Measurements from ENCODE around the gene ELOVL1. TPM values are rescaled to one million over a fixed set of nuclear protein-coding genes. Genes with fewer than 3 reads are reported as not detected.
"Not testable (repeated sequence)": the region's sequence is repeated elsewhere in the genome, so short reads cannot be mapped to it uniquely, and the experiment has no call there.

The ELOVL1 gene
- total and polyA plus RNA-seq, 2 donors, result 26.1 to 44.8 TPM

- no peaks in the 10 kb centered on the region for H3K9me3 ChIP-seq (ENCODE audit: control insufficient read depth in 2 of 2, insufficient read depth in 1 of 2, low read length in 1 of 2)
- H3K4me3 ChIP-seq (ENCODE audit: low read length in 2 of 2), result no peak overlapping the region
- peaks cover 49 to 53% of the 10 kb centered on the region in 2 donors for H3K36me3 ChIP-seq (ENCODE audit: control insufficient read depth in 2 of 2, insufficient read depth in 2 of 2, low read length in 1 of 2)
- DNase-seq (ENCODE audit: low read depth in 6 of 9, low spot score in 9 of 9), result no peak
- no peak overlapping the region for H3K27ac ChIP-seq (ENCODE audit: low read depth in 1 of 2, low read length in 1 of 2)
- WGBS, result 100% methylated on average over 6 of the region's 6 CpGs
- H3K4me1 ChIP-seq (ENCODE audit: control insufficient read depth in 2 of 2, insufficient read depth in 2 of 2, low read length in 2 of 2), result no peaks in the 10 kb centered on the region
- H3K27me3 ChIP-seq (ENCODE audit: control insufficient read depth in 2 of 2, insufficient read depth in 1 of 2, low read length in 1 of 2), result no peaks in the 10 kb centered on the region
Observed at GRCh38 chr1:43404353-43404752, 36.5 kb upstream of the ELOVL1 start.

GRCh38 chr1:43402089-43402865 lies 34.5 kb upstream of the ELOVL1 start:
- H3K9me3 ChIP-seq (ENCODE audit: control insufficient read depth in 2 of 2, insufficient read depth in 1 of 2, low read length in 1 of 2), result no peaks in the 10 kb centered on the region
- peaks cover 38% of the 10 kb centered on the region in 2 donors for H3K36me3 ChIP-seq (ENCODE audit: control insufficient read depth in 2 of 2, insufficient read depth in 2 of 2, low read length in 1 of 2)
- no peak for DNase-seq (ENCODE audit: low read depth in 6 of 9, low spot score in 9 of 9)
- no peak overlapping the region for H3K27ac ChIP-seq (ENCODE audit: low read depth in 1 of 2, low read length in 1 of 2)
- H3K4me3 ChIP-seq (ENCODE audit: low read length in 2 of 2), result no peak overlapping the region
- no peaks in the 10 kb centered on the region for H3K4me1 ChIP-seq (ENCODE audit: control insufficient read depth in 2 of 2, insufficient read depth in 2 of 2, low read length in 2 of 2)
- 91% methylated on average over 6 of the region's 6 CpGs for WGBS
- no peaks in the 10 kb centered on the region for H3K27me3 ChIP-seq (ENCODE audit: control insufficient read depth in 2 of 2, insufficient read depth in 1 of 2, low read length in 1 of 2)

GRCh38 chr1:43400441-43400840 lies 32.6 kb upstream of the ELOVL1 start:
- not testable (repeated sequence) for H3K27me3 ChIP-seq (ENCODE audit: control insufficient read depth in 2 of 2, insufficient read depth in 1 of 2, low read length in 1 of 2); H3K4me1 ChIP-seq (ENCODE audit: control insufficient read depth in 2 of 2, insufficient read depth in 2 of 2, low read length in 2 of 2); H3K4me3 ChIP-seq (ENCODE audit: low read length in 2 of 2); DNase-seq (ENCODE audit: low read depth in 6 of 9, low spot score in 9 of 9); H3K9me3 ChIP-seq (ENCODE audit: control insufficient read depth in 2 of 2, insufficient read depth in 1 of 2, low read length in 1 of 2); H3K27ac ChIP-seq (ENCODE audit: low read depth in 1 of 2, low read length in 1 of 2)
- peaks cover 21 to 22% of the 10 kb centered on the region in 2 donors for H3K36me3 ChIP-seq (ENCODE audit: control insufficient read depth in 2 of 2, insufficient read depth in 2 of 2, low read length in 1 of 2)
- 97% methylated on average over 9 of the region's 9 CpGs for WGBS

GRCh38 chr1:43398227-43398626 lies 30.4 kb upstream of the ELOVL1 start:
- WGBS, result 96% methylated on average over 3 of the region's 3 CpGs

GRCh38 chr1:43396059-43396458 lies 28.2 kb upstream of the ELOVL1 start:
- no peak overlapping the region for H3K4me3 ChIP-seq (ENCODE audit: low read length in 2 of 2)

More at GRCh38 chr1:43398227-43398626, 30.4 kb upstream of the ELOVL1 start:
- H3K27ac ChIP-seq (ENCODE audit: low read depth in 1 of 2, low read length in 1 of 2), result no peak overlapping the region
- no peaks in the 10 kb centered on the region for H3K4me1 ChIP-seq (ENCODE audit: control insufficient read depth in 2 of 2, insufficient read depth in 2 of 2, low read length in 2 of 2)
- no peaks in the 10 kb centered on the region for H3K27me3 ChIP-seq (ENCODE audit: control insufficient read depth in 2 of 2, insufficient read depth in 1 of 2, low read length in 1 of 2)
- H3K9me3 ChIP-seq (ENCODE audit: control insufficient read depth in 2 of 2, insufficient read depth in 1 of 2, low read length in 1 of 2), result no peaks in the 10 kb centered on the region
- no peak overlapping the region for H3K4me3 ChIP-seq (ENCODE audit: low read length in 2 of 2)
- H3K36me3 ChIP-seq (ENCODE audit: control insufficient read depth in 2 of 2, insufficient read depth in 2 of 2, low read length in 1 of 2), result peaks cover 3 to 8% of the 10 kb centered on the region in 2 donors
- no peak for DNase-seq (ENCODE audit: low read depth in 6 of 9, low spot score in 9 of 9)

GRCh38 chr1:43395523-43395922 lies 27.7 kb upstream of the ELOVL1 start:
- H3K27ac ChIP-seq (ENCODE audit: low read depth in 1 of 2, low read length in 1 of 2), result no peak overlapping the region
- H3K36me3 ChIP-seq (ENCODE audit: control insufficient read depth in 2 of 2, insufficient read depth in 2 of 2, low read length in 1 of 2), result peaks cover 0 to 3% of the 10 kb centered on the region in 2 donors
- 99% methylated on average over 4 of the region's 4 CpGs for WGBS
- H3K27me3 ChIP-seq (ENCODE audit: control insufficient read depth in 2 of 2, insufficient read depth in 1 of 2, low read length in 1 of 2), result no peaks in the 10 kb centered on the region
- no peak for DNase-seq (ENCODE audit: low read depth in 6 of 9, low spot score in 9 of 9)
- H3K9me3 ChIP-seq (ENCODE audit: control insufficient read depth in 2 of 2, insufficient read depth in 1 of 2, low read length in 1 of 2), result no peaks in the 10 kb centered on the region
- no peak overlapping the region for H3K4me3 ChIP-seq (ENCODE audit: low read length in 2 of 2)
- peaks cover 2 to 4% of the 10 kb centered on the region in 2 donors for H3K4me1 ChIP-seq (ENCODE audit: control insufficient read depth in 2 of 2, insufficient read depth in 2 of 2, low read length in 2 of 2)

More at GRCh38 chr1:43396059-43396458, 28.2 kb upstream of the ELOVL1 start:
- 96% methylated on average over 1 of the region's 1 CpG for WGBS
- peaks cover 0 to 2% of the 10 kb centered on the region in 2 donors for H3K4me1 ChIP-seq (ENCODE audit: control insufficient read depth in 2 of 2, insufficient read depth in 2 of 2, low read length in 2 of 2)
- H3K27ac ChIP-seq (ENCODE audit: low read depth in 1 of 2, low read length in 1 of 2), result no peak overlapping the region
- no peaks in the 10 kb centered on the region for H3K27me3 ChIP-seq (ENCODE audit: control insufficient read depth in 2 of 2, insufficient read depth in 1 of 2, low read length in 1 of 2)
- peaks cover 0 to 3% of the 10 kb centered on the region in 2 donors for H3K36me3 ChIP-seq (ENCODE audit: control insufficient read depth in 2 of 2, insufficient read depth in 2 of 2, low read length in 1 of 2)
- no peaks in the 10 kb centered on the region for H3K9me3 ChIP-seq (ENCODE audit: control insufficient read depth in 2 of 2, insufficient read depth in 1 of 2, low read length in 1 of 2)
- DNase-seq (ENCODE audit: low read depth in 6 of 9, low spot score in 9 of 9), result no peak

DNA sequence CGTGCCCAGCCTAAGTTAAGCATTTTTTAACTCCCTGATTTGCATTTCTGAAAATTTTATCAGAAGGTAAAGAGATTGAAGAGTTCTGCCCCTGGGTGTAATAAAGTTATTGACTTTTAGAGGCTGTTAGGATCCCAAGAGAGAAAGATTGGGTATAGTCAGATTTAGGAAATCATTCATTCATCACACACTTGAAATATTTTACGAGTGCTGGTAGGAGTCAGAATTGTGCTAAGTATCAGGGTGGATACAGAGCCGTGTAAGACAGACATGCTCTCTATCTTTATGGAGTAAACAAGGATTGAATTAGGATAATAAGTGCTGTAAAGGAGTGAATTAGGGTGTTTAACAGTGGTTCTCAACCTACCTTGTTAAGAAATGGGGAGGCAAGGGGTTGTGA lies 24.9 kb upstream of the ELOVL1 start:
- 82% methylated on average over 3 of the region's 3 CpGs for WGBS
- H3K27ac ChIP-seq (ENCODE audit: low read depth in 1 of 2, low read length in 1 of 2), result no peak overlapping the region
- H3K9me3 ChIP-seq (ENCODE audit: control insufficient read depth in 2 of 2, insufficient read depth in 1 of 2, low read length in 1 of 2), result no peaks in the 10 kb centered on the region
- no peak overlapping the region for H3K4me3 ChIP-seq (ENCODE audit: low read length in 2 of 2)
- H3K36me3 ChIP-seq (ENCODE audit: control insufficient read depth in 2 of 2, insufficient read depth in 2 of 2, low read length in 1 of 2), result peaks cover 0 to 3% of the 10 kb centered on the region in 2 donors
- H3K4me1 ChIP-seq (ENCODE audit: control insufficient read depth in 2 of 2, insufficient read depth in 2 of 2, low read length in 2 of 2), result peaks cover 11 to 14% of the 10 kb centered on the region in 2 donors
- DNase-seq (ENCODE audit: low read depth in 6 of 9, low spot score in 9 of 9), result no peak
- no peaks in the 10 kb centered on the region for H3K27me3 ChIP-seq (ENCODE audit: control insufficient read depth in 2 of 2, insufficient read depth in 1 of 2, low read length in 1 of 2)

DNA sequence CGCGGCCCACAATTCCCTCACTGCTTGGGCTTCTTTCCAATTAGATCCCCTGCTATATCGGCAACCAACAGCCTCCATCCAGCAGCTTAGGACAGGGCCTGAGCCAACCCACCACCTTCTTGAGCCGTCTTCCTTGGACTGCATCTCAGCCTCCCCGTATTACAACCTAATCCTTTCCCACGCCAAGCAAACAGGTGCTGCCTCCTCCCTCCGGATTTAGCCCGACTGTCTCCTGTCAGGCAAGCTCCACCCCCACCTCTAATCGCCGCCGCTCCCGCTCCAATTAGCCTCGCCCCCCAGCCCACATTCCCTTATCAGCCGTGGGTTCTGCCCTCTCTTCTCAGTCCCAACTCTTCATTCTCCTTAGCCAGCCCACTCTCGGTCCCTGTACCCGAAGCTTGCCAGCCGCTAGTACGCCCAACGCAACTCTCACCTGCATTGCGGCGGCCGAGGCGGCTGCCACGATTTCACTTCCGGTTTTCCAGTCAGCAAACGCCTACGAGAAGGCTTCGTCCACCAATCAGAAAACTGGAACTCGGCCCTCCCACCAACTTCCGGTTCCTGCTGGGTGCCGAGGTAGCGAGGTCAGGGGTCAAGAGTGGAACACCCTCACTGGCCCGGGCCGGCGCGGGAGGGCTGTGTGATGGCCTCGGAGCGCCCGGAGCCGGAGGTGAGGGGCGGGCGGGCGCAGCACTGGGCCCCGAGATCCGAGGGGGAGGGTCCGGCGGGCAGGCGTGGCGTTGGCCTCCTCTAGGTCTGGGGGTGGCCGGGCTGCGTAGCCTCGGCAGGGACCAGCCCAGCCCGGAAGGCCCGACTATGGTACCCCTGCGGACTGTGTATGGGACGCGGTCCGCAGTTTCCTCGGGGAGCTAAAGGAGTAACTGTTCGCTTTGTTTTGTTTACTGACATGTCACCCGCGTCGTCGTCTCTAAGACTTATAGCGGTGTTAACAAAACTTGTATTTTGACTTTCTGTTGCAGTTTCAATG lies 21.8 kb upstream of the ELOVL1 start, which contains the start of the genes MED8 and SZT2:
MED8 (minus strand) TSS at position 475 of the 988 bp plus-strand sequence; CDS start at position 439, 36 bp downstream.
SZT2 (plus strand) TSS at position 574 of the 988 bp plus-strand sequence; CDS start at position 644, 70 bp downstream.
- H3K9me3 ChIP-seq (ENCODE audit: control insufficient read depth in 2 of 2, insufficient read depth in 1 of 2, low read length in 1 of 2), result no peaks in the 10 kb centered on the region
- H3K4me3 ChIP-seq (ENCODE audit: low read length in 2 of 2), result peak within 1 kb of the TSS; percentile 66 to 71
- peak within 1 kb of the TSS; percentile 63 to 74 for H3K27ac ChIP-seq (ENCODE audit: low read depth in 1 of 2, low read length in 1 of 2)
- peaks cover 11 to 14% of the 10 kb centered on the region in 2 donors for H3K4me1 ChIP-seq (ENCODE audit: control insufficient read depth in 2 of 2, insufficient read depth in 2 of 2, low read length in 2 of 2)
- H3K36me3 ChIP-seq (ENCODE audit: control insufficient read depth in 2 of 2, insufficient read depth in 2 of 2, low read length in 1 of 2), result peaks cover 23% of the 10 kb centered on the region in 2 donors
- H3K27me3 ChIP-seq (ENCODE audit: control insufficient read depth in 2 of 2, insufficient read depth in 1 of 2, low read length in 1 of 2), result no peaks in the 10 kb centered on the region
- 1% methylated on average over 65 of the region's 65 CpGs for WGBS
- DNase-seq (ENCODE audit: low read depth in 6 of 9, low spot score in 9 of 9), result peak; percentile 79 to 99 (median 89)

All from thymus (tissue), 11 donors.